Stimulated activated CD4-positive, alpha-beta T cell treated with anti-CD3 and anti-CD28 coated beads, TNF-alpha, amount 100 ng/mL, for 48 hours (primary cell): ENCODE results near the gene CLN3.
A peak's percentile ranks its signal among the peaks of the same experiment; 100 is the strongest.
"Not testable (repeated sequence)": the region's sequence is repeated elsewhere in the genome, so short reads cannot be mapped to it uniquely, and the experiment has no call there.

Source experiments
- DNase-seq, 3 donors: peaks; one replicate each; pipeline ENCODE4 v3.0.0-alpha.2; 2020; ENCODE audit warnings: low read depth in 3 of 3

Gene CLN3

DNA sequence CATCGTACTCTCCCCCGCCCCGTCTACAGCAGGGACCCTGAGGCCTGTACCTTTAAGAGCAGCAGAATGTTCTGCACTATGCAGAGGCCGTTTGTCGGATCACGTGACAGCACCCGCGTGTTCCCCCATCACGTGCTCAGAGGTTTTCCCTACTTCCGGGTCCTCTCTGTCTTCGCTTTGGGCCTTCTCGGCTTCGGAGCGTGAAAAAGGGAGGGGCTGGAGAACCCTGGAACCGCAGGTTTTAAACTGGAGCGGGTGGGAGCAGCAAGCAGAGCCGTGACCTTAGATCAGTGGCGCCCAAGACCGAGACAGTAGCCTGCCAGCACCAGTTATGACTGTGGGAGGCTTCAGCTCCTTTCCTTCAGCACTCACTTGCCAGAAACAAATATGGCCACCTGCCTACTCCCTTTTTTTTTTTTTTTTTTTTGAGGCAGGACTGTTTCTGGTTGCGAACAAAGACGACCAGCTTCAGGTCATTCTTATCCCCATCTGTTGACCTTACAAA is at the start of gene CLN3:
CLN3 (minus strand) TSS at position 105 of the 505 bp plus-strand sequence. CDS start 315 bp downstream, outside the sequence.
- peak; percentile 73 to 81 (median 80) for DNase-seq

DNA sequence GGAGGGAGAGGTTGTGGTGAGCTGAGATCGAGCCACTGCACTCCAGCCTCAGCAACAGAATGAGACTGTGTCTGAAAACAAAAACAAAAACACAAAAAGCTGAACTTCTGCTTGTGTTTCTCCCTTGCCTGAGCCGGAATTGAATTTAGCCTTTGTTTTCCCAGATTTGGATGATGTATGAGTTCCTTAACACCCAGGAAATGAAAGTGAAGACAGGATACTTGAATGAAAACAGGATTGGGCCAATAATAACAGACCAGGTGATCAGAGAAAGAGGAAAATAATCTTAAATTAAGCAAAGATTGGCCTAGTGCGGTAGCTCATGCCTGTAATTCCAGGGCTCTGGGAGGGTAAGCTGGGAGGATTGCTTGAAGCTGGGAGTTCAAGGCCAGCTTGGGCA is 48.5 kb upstream of the CLN3 start:
- no peak for DNase-seq

DNA sequence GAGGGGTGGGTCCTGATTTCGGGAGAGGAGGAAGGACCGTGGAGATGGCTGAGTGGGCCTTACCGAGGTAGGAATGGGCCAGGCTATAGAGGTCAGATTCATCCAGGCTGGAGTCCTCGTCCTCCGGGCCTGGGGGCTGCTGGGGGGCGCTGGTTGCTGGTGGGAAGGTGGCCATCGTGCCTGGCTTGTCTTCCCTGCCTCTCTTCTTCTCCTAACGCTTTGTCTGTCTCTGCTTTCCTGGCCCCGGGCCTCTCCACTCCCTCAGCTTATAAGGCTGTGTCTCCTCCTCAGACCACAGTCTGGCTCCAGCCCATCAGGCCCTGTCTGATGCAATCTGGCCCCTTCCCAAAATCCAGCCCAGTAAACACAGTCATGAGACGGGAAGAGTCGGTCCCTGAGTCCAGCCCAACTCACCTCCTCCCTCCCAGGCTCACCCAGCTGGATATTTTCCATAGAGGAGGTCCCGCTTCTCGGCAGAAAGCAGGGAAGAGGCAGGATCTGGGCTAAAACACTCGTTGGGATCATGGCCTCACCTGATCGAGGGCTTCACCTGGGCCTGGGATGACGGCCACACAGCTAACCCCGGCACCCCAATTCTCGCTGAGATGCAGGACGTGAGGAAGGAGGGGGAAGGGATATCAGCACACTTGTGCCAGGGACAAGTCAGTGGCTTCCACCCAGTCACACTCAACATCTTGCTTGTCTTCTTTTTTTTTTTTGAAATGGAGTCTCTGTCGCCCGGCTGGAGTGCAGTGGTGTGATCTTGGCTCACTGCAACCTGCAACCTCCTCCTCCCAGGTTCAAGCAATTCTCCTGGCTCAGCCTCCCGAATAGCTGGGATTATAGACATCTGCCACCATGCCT is 47.1 kb upstream of the CLN3 start, which contains the start of gene NUPR1:
NUPR1 (minus strand) TSS at position 242 of the 864 bp plus-strand sequence; CDS start at position 175, 67 bp downstream.
- no peak for DNase-seq

DNA sequence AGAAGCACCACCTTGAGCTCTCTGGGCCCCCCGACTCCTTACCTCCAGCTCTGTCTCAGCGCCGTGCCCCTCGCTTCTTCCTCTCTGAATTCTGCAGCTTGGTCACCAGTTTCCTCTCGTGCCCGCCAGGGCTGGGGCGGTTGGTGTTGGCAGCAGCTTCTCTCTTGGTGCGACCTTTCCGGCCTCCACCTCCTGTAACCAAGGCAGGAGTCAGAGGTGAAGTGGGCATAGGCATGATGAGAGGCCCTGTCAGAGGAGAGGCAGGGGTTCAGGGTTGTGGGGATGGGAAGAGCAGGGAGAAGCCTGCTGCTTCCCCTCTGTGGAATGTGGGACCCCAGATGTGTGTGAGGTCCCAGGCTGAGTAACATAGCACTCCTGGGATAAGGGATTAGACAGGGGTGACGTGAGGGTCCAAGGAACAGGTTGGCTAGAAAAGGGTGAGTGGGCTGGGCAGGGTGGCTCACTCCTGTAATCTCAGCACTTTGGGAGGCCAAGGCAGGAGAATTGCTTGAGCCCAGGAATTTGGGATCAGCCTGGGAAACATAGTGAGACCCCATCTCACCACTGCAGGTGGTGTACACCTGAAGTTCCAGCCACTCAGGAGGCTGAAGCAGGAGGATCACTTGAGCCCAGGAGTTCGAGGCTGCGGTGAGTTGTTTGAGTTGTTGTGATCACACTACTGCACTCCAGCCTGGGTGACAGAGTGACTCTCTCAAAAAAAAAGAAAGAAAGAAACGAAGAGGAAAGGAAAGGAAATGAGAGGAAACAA is 46.3 kb upstream of the CLN3 start:
- no peak for DNase-seq

DNA sequence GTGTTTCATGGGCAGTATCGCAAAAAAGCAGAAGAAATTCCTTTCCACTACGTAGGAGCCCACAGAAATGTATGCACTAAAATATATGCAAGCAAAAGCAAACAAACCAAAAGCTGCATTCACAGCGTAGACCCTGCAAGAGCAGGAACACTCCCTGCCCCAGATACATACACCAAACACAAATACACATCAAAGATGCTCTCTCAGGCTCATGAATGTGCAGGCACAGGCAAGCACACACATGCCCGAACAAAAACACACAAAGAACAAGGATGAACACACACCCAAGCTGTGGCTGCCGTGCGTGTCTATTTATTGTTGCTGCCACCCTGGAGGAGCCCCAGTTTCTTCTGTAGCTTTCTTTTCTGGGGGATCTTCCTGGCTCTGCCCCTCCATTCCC is 45.2 kb upstream of the CLN3 start:
- DNase-seq: no peak

DNA sequence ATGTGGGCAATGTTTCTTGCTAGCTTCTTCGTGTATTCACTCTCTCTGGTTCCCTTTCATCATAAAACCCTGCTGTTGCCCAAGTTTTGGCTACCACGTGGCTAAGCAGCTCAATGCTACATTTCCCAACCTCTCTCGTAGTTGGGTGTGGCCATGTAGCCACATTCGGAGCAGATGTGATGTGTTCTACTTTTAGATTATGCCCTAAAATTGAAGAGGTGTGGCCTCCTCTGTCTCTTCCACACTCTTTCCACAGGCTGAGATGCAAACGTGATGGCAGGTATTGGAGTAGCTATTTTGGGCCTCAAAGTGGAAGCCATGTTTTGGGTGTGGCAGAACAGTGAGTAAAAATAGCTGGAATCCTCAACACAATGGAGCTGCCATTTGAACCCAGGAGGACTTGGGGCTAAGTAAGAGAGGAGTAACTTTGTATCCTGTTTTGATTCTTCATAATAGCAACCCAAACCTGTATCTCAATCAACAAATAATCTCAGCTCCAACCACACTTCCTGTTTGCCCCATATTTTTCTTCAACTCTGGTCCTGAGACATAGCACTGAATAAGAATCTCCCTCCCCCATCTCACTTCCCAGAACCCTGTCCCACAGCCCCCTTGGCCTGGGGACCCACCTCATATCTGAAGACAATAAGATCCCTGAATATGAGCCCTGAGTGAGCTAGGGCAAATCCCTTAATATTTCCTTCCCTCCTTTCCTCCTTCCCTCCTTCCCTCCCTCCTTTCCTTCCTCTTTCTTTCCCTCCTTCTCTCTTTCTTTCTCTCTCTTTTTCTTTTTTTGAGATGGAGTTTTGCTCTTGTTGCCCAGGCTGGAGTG is 42.9 kb upstream of the CLN3 start:
- DNase-seq: no peak

DNA sequence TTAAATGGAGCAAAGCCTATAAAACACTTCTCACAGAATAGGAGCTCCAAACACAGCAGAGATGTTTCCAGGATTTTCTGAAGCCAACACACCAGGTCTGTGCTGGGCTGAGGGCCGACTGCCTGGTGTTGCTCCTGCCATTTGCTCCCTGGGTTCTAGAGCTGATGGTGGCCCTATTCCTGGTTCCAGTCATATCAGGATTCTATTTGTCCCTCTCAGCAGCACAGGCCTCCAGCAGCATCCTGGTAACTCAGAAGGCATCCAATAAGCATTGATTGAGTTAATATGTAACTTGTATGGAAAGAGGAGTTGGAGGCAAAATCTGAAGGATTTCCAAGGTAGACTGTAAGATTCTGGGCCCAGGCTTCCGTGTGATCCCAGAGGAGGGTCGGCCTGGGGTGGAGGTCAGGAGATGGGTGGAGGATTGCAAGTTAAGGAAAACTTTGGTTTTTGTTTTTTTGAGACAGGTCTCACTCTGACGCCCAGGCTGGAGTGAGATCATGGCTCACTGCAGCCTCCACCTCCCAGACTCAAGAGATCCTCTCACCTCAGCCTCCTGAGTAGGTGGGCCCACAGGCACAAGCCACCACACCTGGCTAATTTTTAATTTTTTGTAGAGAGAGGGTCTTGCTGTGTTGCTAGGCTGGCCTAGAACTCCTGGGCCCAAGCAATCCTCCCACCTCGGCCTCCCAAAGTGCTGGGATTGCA is 41.2 kb upstream of the CLN3 start:
- DNase-seq: no peak

DNA sequence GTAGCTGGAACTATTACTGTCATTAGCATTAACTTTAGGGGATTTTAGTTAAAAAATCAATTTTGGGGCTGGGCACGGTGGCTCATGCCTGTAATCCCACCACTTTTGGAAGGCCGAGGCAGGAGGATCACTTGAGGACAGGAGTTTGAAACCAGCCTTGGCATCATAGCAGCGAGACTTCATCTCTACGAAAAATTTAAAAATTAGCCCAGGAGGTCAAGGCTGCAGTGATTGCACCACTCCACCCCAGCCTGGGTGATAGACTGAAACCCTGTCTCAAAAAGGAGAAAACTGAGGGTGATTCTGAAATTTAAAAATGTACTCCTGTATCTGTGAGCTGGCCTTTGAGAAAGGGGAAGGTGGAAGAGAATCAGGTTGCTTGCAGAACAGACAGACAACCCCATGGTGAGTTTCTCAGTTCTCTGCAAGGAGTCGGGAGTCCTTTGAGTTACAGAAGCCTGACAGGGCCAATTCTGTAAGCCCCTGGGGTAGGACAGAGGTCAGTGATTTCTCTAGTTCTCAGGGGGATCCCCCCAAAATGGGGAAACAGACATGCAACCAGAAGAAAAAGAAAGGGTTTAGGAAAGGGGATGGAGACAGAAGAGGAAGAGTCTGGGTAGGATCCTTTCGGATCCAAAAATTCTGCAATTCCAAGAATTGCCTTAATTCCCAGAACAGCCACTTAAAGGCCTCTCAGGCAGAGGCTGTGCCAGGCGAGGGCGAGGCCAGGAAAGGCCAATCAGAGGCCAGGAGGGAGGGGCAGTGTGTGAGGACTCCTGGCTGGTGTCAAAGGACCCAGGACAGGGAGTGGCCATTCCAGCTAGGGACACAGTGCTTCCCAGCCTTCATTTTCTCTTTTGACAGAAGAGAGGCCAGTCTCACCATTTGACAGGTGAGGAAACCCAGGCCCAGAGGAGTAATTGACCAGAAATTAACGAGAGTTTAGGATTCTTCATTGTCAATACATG is 40.2 kb upstream of the CLN3 start:
- no peak for DNase-seq

DNA sequence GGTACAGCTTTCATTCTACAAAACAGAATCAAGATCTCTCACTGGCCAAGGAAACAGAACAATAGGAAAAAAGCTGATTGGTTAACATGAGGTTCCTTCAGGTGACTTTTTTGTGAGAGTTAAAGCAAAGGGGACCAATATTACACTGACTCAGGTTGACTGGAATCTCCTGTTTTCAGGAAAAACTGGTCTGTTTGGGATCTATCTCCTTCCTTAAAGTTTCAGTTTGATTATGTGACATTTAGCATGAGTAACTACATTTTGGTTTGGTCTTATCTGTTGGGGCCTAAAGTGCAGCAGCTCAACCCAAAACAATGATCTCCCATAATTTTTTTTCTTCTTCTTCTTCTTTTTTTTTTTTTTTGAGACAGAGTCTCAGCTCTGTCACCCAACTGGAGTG is 37.2 kb upstream of the CLN3 start:
- DNase-seq: no peak

DNA sequence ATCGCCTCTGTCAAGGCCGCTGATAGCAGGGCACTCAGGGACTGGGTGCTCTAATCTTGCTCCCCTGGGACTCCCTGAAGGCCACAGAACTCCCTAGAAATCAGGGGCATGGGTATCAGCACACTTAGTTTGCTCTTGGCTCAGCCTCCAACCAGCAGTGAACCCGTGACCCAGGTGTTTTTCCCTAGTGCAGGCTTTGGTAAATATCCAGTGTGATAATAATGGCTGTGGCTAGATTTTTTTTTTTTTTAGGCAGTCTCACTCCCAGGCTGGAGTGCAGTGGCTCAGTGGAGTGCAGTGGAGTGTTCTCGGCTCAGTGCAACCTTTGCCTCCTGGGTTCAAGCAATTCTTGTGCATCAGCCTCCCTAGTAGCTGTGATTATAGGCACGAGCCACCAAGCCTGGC is 36.6 kb upstream of the CLN3 start:
- no peak for DNase-seq

DNA sequence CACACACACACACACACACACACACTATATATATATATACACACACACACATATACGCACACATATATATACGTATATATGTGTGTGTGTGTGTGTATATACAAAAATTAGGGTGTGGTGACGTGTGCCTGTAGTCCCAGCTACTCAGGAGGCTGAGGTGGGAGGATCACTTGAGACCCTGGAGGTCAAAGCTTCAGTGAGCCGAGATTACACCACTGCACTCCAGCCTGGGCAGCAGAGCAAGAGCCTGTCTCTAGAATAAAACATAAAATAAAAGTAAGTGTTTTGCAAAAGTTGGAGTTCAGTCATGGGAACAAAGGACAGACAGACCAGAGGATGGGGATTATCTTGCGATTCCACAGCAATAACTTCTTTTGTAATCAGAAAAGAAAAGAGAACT is 36.1 kb upstream of the CLN3 start:
- no peak for DNase-seq

DNA sequence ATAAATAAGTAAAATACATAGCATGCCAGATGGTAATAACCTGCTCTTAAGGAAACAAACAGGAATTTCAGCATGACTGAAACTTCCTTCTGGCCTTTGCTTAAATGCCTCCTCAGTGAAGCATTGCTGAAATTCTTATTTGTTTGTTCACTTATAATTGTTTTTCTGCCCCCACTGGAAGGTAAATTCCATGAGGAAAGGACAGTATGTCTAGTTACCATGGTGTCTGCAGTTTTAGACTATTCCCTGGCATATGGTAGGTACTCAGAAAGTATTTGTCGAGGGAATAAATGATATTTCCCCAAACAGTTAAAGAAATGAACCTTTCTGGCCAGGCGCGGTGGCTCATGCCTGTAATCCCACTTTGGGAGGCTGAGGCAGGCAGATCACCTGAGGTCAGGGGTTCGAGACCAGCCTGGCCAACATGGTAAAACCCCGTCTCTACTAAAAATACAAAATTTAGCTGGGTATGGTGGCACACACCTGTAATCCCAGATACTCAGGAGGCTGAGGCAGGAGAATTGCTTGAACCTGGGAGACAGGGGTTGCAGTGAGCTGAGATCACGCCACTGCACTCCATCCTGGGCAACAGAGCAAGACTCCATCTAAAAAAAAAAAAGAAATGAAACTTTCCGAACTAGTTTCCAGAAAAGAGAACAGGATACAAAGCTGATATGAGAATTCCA is 35.4 kb upstream of the CLN3 start:
- DNase-seq: not testable (repeated sequence)

DNA sequence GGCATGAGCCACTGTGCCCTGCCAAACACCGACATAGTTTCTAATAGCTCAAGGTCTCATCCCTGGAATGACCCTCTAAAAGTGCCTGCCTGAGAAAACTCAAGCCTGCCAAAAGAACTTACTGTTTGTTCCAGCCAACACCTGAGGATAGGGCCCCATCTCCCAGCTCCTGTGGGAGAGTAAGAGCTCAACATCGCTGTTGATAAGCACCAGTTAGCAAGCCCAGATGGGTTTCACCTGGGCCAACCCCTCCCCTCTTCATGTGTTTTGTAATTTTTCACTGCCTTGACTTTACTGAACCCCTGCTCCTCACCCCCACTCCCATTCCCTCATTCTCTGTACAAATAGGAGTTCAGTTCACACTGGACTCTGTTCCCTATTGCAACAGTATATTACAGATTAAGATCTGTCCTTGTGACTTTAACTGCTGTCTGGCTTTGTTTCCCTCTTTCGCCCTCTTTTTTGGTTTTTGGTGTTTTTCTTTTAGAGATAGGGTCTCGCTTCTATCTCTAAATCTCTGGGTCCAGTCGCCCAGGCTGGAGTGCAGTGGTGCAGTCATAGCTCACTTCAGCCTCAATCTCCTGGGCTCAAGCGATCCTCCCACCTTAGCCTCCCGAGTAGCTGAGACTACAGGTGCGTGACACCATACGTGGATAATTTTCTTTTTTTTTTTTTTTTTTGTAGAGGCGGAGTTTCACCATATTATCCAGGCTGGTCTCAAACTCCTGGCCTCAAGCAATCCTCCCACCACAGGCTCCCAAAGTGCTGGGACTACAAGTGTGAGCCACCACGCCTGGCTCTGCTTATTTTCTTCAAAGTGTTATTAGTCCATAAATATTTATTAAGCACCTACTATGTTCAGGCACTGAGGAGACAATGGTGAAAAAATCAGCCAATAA is 34.6 kb upstream of the CLN3 start:
- no peak for DNase-seq

DNA sequence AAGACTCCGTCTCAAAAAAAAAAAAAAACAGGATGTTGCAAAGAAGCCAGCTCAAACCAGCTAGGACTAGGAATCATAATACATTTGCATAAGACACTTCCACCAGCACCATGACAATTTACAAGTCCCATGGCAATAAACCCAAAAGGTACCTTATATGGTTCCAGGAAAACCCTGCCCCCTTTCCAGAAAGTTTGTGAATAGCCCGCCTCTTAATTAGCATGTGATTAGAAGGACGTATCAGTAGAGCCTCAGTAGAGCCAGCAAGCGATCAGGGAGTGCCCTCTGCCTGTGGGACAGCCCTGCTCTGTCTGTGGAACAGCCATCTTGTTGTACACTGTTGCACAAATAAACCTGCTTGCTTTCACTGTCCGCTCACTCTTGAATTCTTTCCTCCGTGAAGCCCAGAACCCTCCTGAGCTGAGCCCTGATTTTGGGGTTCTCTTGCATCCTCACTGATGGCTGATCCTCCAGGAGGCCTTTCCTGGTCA is 32.9 kb upstream of the CLN3 start:
- DNase-seq: no peak

DNA sequence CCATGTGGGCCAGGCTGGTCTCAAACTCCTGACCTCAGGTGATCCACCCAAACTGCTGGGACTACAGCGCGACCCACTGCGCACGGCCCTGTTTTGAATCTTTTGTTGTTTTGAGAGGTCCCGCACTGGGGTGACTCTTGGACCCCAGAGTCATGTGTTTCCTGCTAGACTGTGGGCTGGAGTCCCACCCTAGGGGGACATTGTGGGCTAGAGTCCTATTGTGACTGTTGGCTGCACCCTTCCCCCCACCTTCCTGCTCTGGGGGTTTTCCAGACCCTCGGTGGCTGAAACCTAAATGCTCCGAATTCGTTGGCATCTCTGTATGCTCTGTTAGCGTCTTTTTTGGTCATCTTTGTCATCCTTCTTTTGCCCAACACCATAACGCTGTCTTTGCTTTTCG is 30.9 kb upstream of the CLN3 start:
- DNase-seq: no peak

DNA sequence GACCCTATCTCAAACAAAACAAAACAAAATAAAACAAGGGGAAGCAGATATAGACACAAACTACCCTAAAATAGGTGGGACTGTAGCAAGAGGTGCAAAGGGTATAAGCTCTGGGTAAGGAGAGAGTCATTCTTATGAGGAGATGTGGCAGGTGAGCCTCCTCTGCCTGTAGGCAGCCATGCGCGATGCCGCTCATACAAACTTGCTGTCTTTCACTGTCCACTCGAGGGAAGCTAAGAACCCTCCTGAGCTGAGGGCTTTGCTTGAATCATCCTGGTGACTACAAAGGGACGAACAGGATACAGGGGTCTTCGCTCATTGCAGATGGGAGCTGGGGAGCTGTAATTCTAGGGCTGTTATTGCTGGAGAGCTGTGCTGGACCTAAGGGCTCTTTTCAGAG is 29.6 kb upstream of the CLN3 start:
- DNase-seq: no peak

DNA sequence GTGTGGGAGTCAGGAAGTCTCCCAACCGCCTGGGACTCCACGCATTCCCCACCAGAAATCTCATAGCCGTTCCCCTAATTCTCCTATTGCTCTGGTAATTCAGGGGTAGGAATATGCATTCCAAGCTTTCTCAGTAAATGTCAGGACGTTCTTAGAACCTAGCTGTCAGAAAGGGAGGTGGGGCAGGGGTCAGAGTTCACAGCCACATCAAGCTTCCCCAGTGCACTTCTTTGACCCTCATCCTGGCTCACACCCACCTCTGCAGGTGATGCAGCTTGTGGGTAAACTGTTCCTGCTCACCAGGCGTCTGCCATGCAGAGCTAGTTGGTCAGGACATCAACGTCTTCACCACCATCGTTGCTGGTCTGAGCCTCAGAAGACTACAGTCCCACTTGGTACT is 28.8 kb upstream of the CLN3 start:
- DNase-seq: no peak

DNA sequence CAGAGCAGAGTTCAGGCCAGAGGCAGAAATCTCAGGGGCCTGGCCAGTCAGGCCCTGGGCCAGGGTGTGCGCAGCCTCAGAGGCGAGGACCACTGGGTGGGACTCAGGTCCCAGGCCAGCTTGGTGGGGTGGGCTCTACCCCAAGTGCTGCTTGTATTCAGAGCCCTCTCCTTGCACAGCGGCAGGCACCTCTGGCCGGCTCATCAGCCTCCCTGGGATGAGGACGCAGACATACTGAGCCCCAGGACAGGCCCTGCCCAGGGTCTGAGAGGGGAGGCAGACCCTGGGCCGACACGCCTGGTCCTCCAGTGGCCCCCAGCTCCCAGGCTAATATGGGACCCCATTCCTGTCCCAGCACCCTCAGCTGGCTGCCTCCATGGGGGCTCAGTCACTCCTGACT is 22.4 kb upstream of the CLN3 start:
- DNase-seq: no peak
